NCI-H2029 treated with DMSO at 0.1 percent for 48 hours (cell line): Measurements from ENCODE around the gene PDE1C.

Experiments used
- DNase-seq: peaks from one replicate; lab custom pipeline; 2025; lab: John Stamatoyannopoulos, UW

The PDE1C gene

GRCh38 chr7:31938650-31939049 is 131.6 kb downstream of the PDE1C start:
- no peak for DNase-seq

- no peak for DNase-seq
These were observed 132.2 kb downstream of the PDE1C start for GRCh38 chr7:31937982-31938381.

GRCh38 chr7:31935124-31936054 is 134.8 kb downstream of the PDE1C start:
- DNase-seq: no peak

GRCh38 chr7:31934551-31934950 is 135.7 kb downstream of the PDE1C start:
- no peak for DNase-seq

GRCh38 chr7:31933481-31933880 is 136.7 kb downstream of the PDE1C start:
- no peak for DNase-seq

- DNase-seq: no peak
These were observed 143.1 kb downstream of the PDE1C start for GRCh38 chr7:31926991-31927584.

GRCh38 chr7:31925753-31926454 is 144.3 kb downstream of the PDE1C start:
- no peak for DNase-seq

- DNase-seq: no peak
These were observed 146.0 kb downstream of the PDE1C start for GRCh38 chr7:31924251-31924650.

- DNase-seq: no peak
These were observed 147.4 kb downstream of the PDE1C start for GRCh38 chr7:31922848-31923247.

GRCh38 chr7:31921047-31921446 is 149.2 kb downstream of the PDE1C start:
- DNase-seq: no peak

- no peak for DNase-seq
These were observed 150.4 kb downstream of the PDE1C start for GRCh38 chr7:31919678-31920369.

GRCh38 chr7:31918706-31919393 is 151.4 kb downstream of the PDE1C start:
- DNase-seq: no peak

- no peak for DNase-seq
These were observed 153.0 kb downstream of the PDE1C start for GRCh38 chr7:31917256-31917655.

GRCh38 chr7:31910191-31910590 is 160.0 kb downstream of the PDE1C start:
- DNase-seq: no peak

GRCh38 chr7:31906479-31907171 is 163.6 kb downstream of the PDE1C start:
- no peak for DNase-seq

- DNase-seq: no peak
These were observed 166.2 kb downstream of the PDE1C start for GRCh38 chr7:31903962-31904361.

- no peak for DNase-seq
These were observed 170.8 kb downstream of the PDE1C start for GRCh38 chr7:31899356-31899927.

- DNase-seq: no peak
These were observed 173.3 kb downstream of the PDE1C start for GRCh38 chr7:31896925-31897324.

- no peak for DNase-seq
These were observed 175.9 kb downstream of the PDE1C start for GRCh38 chr7:31894308-31894707.

- DNase-seq: no peak
These were observed 176.8 kb downstream of the PDE1C start for GRCh38 chr7:31893365-31893764.
